Liver (tissue), 9 donors: ENCODE data around the gene LRRTM4. TPM values are rescaled to one million over a fixed set of nuclear protein-coding genes. Genes with fewer than 3 reads are reported as not detected.

ENCODE experiments used
- DNase-seq: peaks from one replicate; pipeline ENCODE4 v3.0.0-alpha.2; 2017; ENCODE audit warnings: low spot score
- H3K27ac ChIP-seq, 2 donors: one replicate each; pipeline ENCODE4 v1.7.0; 2013; ENCODE audit warnings: inconsistent platforms in 2 of 2, low read length in 2 of 2, control low read depth in 1 of 2, low read depth in 1 of 2, mild to moderate bottlenecking in 1 of 2
- H3K27me3 ChIP-seq, 4 donors: one replicate each; pipeline versions ENCODE4 v1.6.1 to v1.7.0; 2013; ENCODE audit warnings: low read length in 3 of 4, inconsistent platforms in 1 of 4, mild to moderate bottlenecking in 1 of 4, moderate library complexity in 1 of 4; ENCODE audit not compliant: control insufficient read depth in 4 of 4, insufficient read depth in 4 of 4
- H3K36me3 ChIP-seq, 4 donors: one replicate each; pipeline versions ENCODE4 v1.6.1 to v1.7.0; 2013; ENCODE audit warnings: low read length in 3 of 4, mild to moderate bottlenecking in 3 of 4, low read depth in 1 of 4, moderate library complexity in 1 of 4; ENCODE audit not compliant: control insufficient read depth in 4 of 4, insufficient read depth in 3 of 4
- H3K4me1 ChIP-seq, 4 donors: one replicate each; pipeline versions ENCODE4 v1.6.1 to v1.7.0; 2013; ENCODE audit warnings: low read length in 3 of 4, mild to moderate bottlenecking in 3 of 4, moderate library complexity in 1 of 4; ENCODE audit not compliant: control insufficient read depth in 4 of 4, insufficient read depth in 4 of 4
- H3K4me3 ChIP-seq, 3 donors: one replicate each; pipeline versions ENCODE4 v1.6.1 to v1.7.0; 2013; ENCODE audit warnings: low read length in 3 of 3, control low read depth in 1 of 3, low read depth in 1 of 3, mild to moderate bottlenecking in 1 of 3
- H3K9ac ChIP-seq, 2 donors: one replicate each; pipeline ENCODE4 v1.7.0; 2013; ENCODE audit warnings: low read length in 2 of 2, mild to moderate bottlenecking in 2 of 2, moderate library complexity in 2 of 2, control low read depth in 1 of 2, low read depth in 1 of 2
- H3K9me3 ChIP-seq, 4 donors: one replicate each; pipeline versions ENCODE4 v1.6.1 to v1.7.0; 2013; ENCODE audit warnings: low read length in 3 of 4; ENCODE audit not compliant: control insufficient read depth in 4 of 4
- ATF3 ChIP-seq: IDR thresholded peaks from 2 replicates; pipeline ENCODE4 v1.6.1; 2016; ENCODE audit warnings: antibody characterized with exemption
- EGR1 ChIP-seq, 2 donors: IDR thresholded peaks; 2 replicates each; pipeline ENCODE4 v1.6.1; 2016 to 2018; ENCODE audit warnings: antibody characterized with exemption in 2 of 2, low read depth in 2 of 2
- FOXA1 ChIP-seq: IDR thresholded peaks from 2 replicates; pipeline ENCODE4 v1.6.1; 2016; ENCODE audit warnings: antibody characterized with exemption
- FOXA2 ChIP-seq: IDR thresholded peaks from 2 replicates; pipeline ENCODE4 v1.6.1; 2016; ENCODE audit warnings: antibody characterized with exemption
- GABPA ChIP-seq, 2 donors: IDR thresholded peaks in 1 of 2; conservative IDR thresholded peaks in 1 of 2; 2 replicates each; pipeline ENCODE4 v1.6.1; 2016; ENCODE audit warnings: antibody characterized with exemption in 2 of 2, mild to moderate bottlenecking in 1 of 2, moderate library complexity in 1 of 2
- HNF4A ChIP-seq, 2 donors: conservative IDR thresholded peaks; 2 replicates each; pipeline ENCODE4 v1.6.1; 2016; ENCODE audit warnings: antibody characterized with exemption in 2 of 2, mild to moderate bottlenecking in 2 of 2
- HNF4G ChIP-seq: IDR thresholded peaks from 2 replicates; pipeline ENCODE4 v1.6.1; 2016; ENCODE audit warnings: antibody characterized with exemption
- JUND ChIP-seq, 2 donors: IDR thresholded peaks; 2 replicates each; pipeline ENCODE4 v1.6.1; 2016; ENCODE audit warnings: antibody characterized with exemption in 2 of 2
- MAX ChIP-seq: IDR thresholded peaks from 2 replicates; pipeline ENCODE4 v1.6.1; 2016; ENCODE audit warnings: antibody characterized with exemption
- NR2F2 ChIP-seq: IDR thresholded peaks from 2 replicates; pipeline ENCODE4 v1.6.1; 2016; ENCODE audit warnings: antibody characterized with exemption
- RAD21 ChIP-seq, 2 donors: IDR thresholded peaks; 2 replicates each; pipeline ENCODE4 v1.6.1; 2016; ENCODE audit warnings: antibody characterized with exemption in 2 of 2, mild to moderate bottlenecking in 2 of 2
- REST ChIP-seq: IDR thresholded peaks from 2 replicates; pipeline ENCODE4 v1.6.1; 2016; ENCODE audit warnings: antibody characterized with exemption, mild to moderate bottlenecking
- RXRA ChIP-seq, 2 donors: IDR thresholded peaks; 2 replicates each; pipeline ENCODE4 v1.6.1; 2017 to 2018; ENCODE audit warnings: antibody characterized with exemption in 2 of 2, mild to moderate bottlenecking in 1 of 2
- SP1 ChIP-seq: IDR thresholded peaks from 2 replicates; pipeline ENCODE4 v1.6.1; 2018; ENCODE audit warnings: antibody characterized with exemption, mild to moderate bottlenecking
- TAF1 ChIP-seq: conservative IDR thresholded peaks from 2 replicates; pipeline ENCODE4 v1.6.1; 2016; ENCODE audit warnings: antibody characterized with exemption, mild to moderate bottlenecking
- YY1 ChIP-seq: IDR thresholded peaks from 2 replicates; pipeline ENCODE4 v1.6.1; 2016; ENCODE audit warnings: antibody characterized with exemption, mild to moderate bottlenecking
- WGBS: extraction: QIAGEN DNeasy Blood & Tissue Kit; methylation state at CpG from one replicate; pipeline ENCODE4 v1.1.7; 2013; 5-methylcytosine and 5-hydroxymethylcytosine counted together
- polyA plus RNA-seq, 2 donors: library from polyadenylated mRNA; stranded (reverse) in 1 of 2; unstranded in 1 of 2; fragments of 200-250 nt in 1 of 2; fragments of >200 nt in 1 of 2; fragmentation: Nextera tagmentation in 1 of 2; extraction: Ambion mirVana in 1 of 2; gene quantifications; one replicate each; pipeline versions ENCODE4 v1.2.1 to v1.2.3, GENCODE V29; 2013 to 2015
- total RNA-seq, 2 donors: library from RNA; depleted of rRNA; stranded (reverse); fragments of >200 nt; gene quantifications; one replicate each; pipeline ENCODE4 v1.2.3, GENCODE V29; 2014
- TF ChIP-seq, protein P1 (sequence below): IDR thresholded peaks from 2 replicates; pipeline ENCODE4 v1.6.1; 2016; ENCODE audit warnings: antibody characterized with exemption
- TF ChIP-seq, protein P2 (sequence below): fragments of 150-350 bp; IDR thresholded peaks from 2 replicates; pipeline ENCODE4 v1.5.1; 2017; ENCODE audit warnings: improper control_type of control experiment, low read depth, low read length; ENCODE audit not compliant: missing input control
- donor health status: healthy.
- donor health status: healthy.
- donor health status: healthy.
- donor health status: healthy.
- donor health status: healthy.

The LRRTM4 gene
- total and polyA plus RNA-seq, 4 donors = 0.06 to 0.09 (median 0.08) TPM; not detected in 1

DNA sequence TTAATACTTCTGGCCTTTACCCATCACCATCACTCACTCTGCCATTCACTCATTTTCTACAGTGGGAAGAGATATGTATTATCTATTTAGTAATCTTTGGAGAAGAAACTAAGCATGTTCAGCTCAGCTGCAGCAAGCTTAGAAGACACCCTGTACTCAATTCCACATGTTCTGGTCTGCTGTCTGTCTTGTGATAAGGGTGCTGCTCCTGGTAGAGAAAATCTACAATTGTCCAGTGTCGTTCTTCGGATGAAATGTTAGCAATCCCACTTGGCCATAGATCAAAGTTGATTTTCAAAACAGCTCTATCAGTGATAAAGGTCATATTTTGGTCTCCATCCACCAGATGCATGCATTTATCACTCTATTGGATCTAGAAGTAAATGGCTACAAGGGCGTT, 337.1 kb downstream of the LRRTM4 start:
- no peak overlapping the region for H3K9ac ChIP-seq
- no peak for DNase-seq
- no peaks in the 10 kb centered on the region for H3K4me1 ChIP-seq
- WGBS = 48% methylated on average over 3 of the region's 3 CpGs
- H3K9me3 ChIP-seq = no peaks in the 10 kb centered on the region
- H3K27ac ChIP-seq = no peak overlapping the region
- no peak overlapping the region for H3K4me3 ChIP-seq
- no peaks in the 10 kb centered on the region for H3K27me3 ChIP-seq
- TF ChIP-seq HNF4G (no peak), YY1 (no peak), EGR1 (IDR thresholded peaks at IDR 0.05; ENCODE audit: low read depth in 2 of 2) (no peak), HNF4A (conservative IDR thresholded peaks at IDR 0.05) (no peak), SP1 (no peak), ATF3 (no peak), FOXA1 (no peak), TAF1 (no peak), RAD21 (IDR thresholded peaks at IDR 0.05) (no peak), NR2F2 (no peak), MAX (no peak), JUND (IDR thresholded peaks at IDR 0.05) (no peak), REST (no peak), FOXA2 (no peak), GABPA (IDR thresholded peaks at IDR 0.05 in 1 of 2, conservative IDR thresholded peaks at IDR 0.05 in 1 of 2) (no peak), RXRA (IDR thresholded peaks at IDR 0.05) (no peak)
- TF ChIP-seq, protein P1, sequence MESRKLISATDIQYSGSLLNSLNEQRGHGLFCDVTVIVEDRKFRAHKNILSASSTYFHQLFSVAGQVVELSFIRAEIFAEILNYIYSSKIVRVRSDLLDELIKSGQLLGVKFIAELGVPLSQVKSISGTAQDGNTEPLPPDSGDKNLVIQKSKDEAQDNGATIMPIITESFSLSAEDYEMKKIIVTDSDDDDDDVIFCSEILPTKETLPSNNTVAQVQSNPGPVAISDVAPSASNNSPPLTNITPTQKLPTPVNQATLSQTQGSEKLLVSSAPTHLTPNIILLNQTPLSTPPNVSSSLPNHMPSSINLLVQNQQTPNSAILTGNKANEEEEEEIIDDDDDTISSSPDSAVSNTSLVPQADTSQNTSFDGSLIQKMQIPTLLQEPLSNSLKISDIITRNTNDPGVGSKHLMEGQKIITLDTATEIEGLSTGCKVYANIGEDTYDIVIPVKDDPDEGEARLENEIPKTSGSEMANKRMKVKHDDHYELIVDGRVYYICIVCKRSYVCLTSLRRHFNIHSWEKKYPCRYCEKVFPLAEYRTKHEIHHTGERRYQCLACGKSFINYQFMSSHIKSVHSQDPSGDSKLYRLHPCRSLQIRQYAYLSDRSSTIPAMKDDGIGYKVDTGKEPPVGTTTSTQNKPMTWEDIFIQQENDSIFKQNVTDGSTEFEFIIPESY = no peak
- TF ChIP-seq, protein P2, sequence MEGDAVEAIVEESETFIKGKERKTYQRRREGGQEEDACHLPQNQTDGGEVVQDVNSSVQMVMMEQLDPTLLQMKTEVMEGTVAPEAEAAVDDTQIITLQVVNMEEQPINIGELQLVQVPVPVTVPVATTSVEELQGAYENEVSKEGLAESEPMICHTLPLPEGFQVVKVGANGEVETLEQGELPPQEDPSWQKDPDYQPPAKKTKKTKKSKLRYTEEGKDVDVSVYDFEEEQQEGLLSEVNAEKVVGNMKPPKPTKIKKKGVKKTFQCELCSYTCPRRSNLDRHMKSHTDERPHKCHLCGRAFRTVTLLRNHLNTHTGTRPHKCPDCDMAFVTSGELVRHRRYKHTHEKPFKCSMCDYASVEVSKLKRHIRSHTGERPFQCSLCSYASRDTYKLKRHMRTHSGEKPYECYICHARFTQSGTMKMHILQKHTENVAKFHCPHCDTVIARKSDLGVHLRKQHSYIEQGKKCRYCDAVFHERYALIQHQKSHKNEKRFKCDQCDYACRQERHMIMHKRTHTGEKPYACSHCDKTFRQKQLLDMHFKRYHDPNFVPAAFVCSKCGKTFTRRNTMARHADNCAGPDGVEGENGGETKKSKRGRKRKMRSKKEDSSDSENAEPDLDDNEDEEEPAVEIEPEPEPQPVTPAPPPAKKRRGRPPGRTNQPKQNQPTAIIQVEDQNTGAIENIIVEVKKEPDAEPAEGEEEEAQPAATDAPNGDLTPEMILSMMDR = no peak
- H3K36me3 ChIP-seq = no peaks in the 10 kb centered on the region

DNA sequence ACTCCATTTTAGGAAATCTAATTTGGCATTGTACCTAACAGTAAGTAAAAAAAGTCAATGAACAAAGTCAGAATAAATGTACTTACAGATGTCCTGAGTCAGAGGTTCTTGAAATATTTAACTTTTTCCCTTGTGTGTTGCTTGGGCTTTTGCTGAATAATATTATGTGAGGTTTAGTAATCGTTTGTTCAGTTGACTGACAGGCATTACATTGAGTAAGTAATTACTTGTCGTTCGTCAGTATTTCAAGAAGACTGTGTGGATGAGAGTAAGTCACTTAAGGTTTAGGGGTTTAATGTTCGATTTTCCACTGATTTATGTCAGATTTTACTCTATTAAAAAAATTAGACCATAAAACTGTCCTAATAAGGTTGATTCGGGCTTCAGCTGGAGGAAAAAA, 342.9 kb downstream of the LRRTM4 start:
- 73% methylated on average over 5 of the region's 5 CpGs for WGBS
- no peak for TF ChIP-seq YY1
- TF ChIP-seq HNF4A (conservative IDR thresholded peaks at IDR 0.05) = no peak
- no peak for TF ChIP-seq RXRA (IDR thresholded peaks at IDR 0.05)
- TF ChIP-seq, protein P2 = no peak
- no peak for TF ChIP-seq REST
- no peak for TF ChIP-seq FOXA2
- TF ChIP-seq ATF3 = no peak
- no peak for TF ChIP-seq GABPA (IDR thresholded peaks at IDR 0.05 in 1 of 2, conservative IDR thresholded peaks at IDR 0.05 in 1 of 2)
- TF ChIP-seq TAF1 = no peak
- TF ChIP-seq RAD21 (IDR thresholded peaks at IDR 0.05) = no peak
- no peak for TF ChIP-seq NR2F2

More for the DNA sequence above, 342.9 kb downstream of the LRRTM4 start:
- no peaks in the 10 kb centered on the region for H3K36me3 ChIP-seq
- H3K27ac ChIP-seq = no peak overlapping the region
- H3K4me1 ChIP-seq = no peaks in the 10 kb centered on the region
- no peak overlapping the region for H3K4me3 ChIP-seq
- H3K27me3 ChIP-seq = no peaks in the 10 kb centered on the region
- no peak for DNase-seq
- H3K9ac ChIP-seq = no peak overlapping the region
- H3K9me3 ChIP-seq = no peaks in the 10 kb centered on the region
